ENCODE results near the gene BCKDHB. TPM values are rescaled to one million over a fixed set of nuclear protein-coding genes. Genes with fewer than 3 reads are reported as not detected.

Gene BCKDHB
- total RNA-seq, 1 donor: 11.7 TPM

- TF ChIP-seq CTCF (IDR thresholded peaks at IDR 0.05; ENCODE audit: insufficient read depth, low read depth, low read length): peak; percentile 61
- peak; percentile 70 for DNase-seq (ENCODE audit: low read depth)
- no peak overlapping the region for H3K4me3 ChIP-seq (ENCODE audit: low read depth, low read length)
Measured at GRCh38 chr6:80133020-80133419, 26.5 kb downstream of the BCKDHB start.

- no peak for DNase-seq (ENCODE audit: low read depth)
- TF ChIP-seq CTCF (IDR thresholded peaks at IDR 0.05; ENCODE audit: insufficient read depth, low read depth, low read length): no peak
- H3K4me3 ChIP-seq (ENCODE audit: low read depth, low read length): no peak overlapping the region
Measured at GRCh38 chr6:80134065-80134464, 27.6 kb downstream of the BCKDHB start.

GRCh38 chr6:80142586-80142985 is 36.1 kb downstream of the BCKDHB start:
- no peak for DNase-seq (ENCODE audit: low read depth)
- TF ChIP-seq CTCF (IDR thresholded peaks at IDR 0.05; ENCODE audit: insufficient read depth, low read depth, low read length): no peak
- no peak overlapping the region for H3K4me3 ChIP-seq (ENCODE audit: low read depth, low read length)

GRCh38 chr6:80143419-80143937 is 37.0 kb downstream of the BCKDHB start:
- DNase-seq (ENCODE audit: low read depth): peak; percentile 75
- H3K4me3 ChIP-seq (ENCODE audit: low read depth, low read length): no peak overlapping the region
- TF ChIP-seq CTCF (IDR thresholded peaks at IDR 0.05; ENCODE audit: insufficient read depth, low read depth, low read length): no peak

GRCh38 chr6:80144753-80145315 is 38.4 kb downstream of the BCKDHB start:
- no peak overlapping the region for H3K4me3 ChIP-seq (ENCODE audit: low read depth, low read length)
- DNase-seq (ENCODE audit: low read depth): no peak
- TF ChIP-seq CTCF (IDR thresholded peaks at IDR 0.05; ENCODE audit: insufficient read depth, low read depth, low read length): no peak

- DNase-seq (ENCODE audit: low read depth): no peak
- TF ChIP-seq CTCF (IDR thresholded peaks at IDR 0.05; ENCODE audit: insufficient read depth, low read depth, low read length): no peak
- no peak overlapping the region for H3K4me3 ChIP-seq (ENCODE audit: low read depth, low read length)
Measured at GRCh38 chr6:80145509-80145908, 39.0 kb downstream of the BCKDHB start.

- no peak overlapping the region for H3K4me3 ChIP-seq (ENCODE audit: low read depth, low read length)
- no peak for TF ChIP-seq CTCF (IDR thresholded peaks at IDR 0.05; ENCODE audit: insufficient read depth, low read depth, low read length)
- no peak for DNase-seq (ENCODE audit: low read depth)
Measured at GRCh38 chr6:80145921-80146320, 39.5 kb downstream of the BCKDHB start.

All from fibroblast of villous mesenchyme (primary cell).